ENCODE measurements around the gene MRM1. TPM values are rescaled to one million over a fixed set of nuclear protein-coding genes. Genes with fewer than 3 reads are reported as not detected.

Gene MRM1
- total RNA-seq, 1 donor from 2014 or later, result 2.7 TPM

- no peaks in the 10 kb centered on the region for H3K27me3 ChIP-seq
- peak overlapping the region; percentile 68 to 97 for H3K4me3 ChIP-seq
- no peak for DNase-seq (ENCODE audit: extremely low spot score in 2 of 2)
- intact Hi-C loops (cut with DNase I), result loop anchor here (10.0 kb wide), 1 partner anchor 48 kb away; the partner anchor contains the start of gene GGNBP2
- H3K4me1 ChIP-seq, result peaks cover 11% of the 10 kb centered on the region
- H3K9me3 ChIP-seq, result no peaks in the 10 kb centered on the region
- peaks cover 0 to 11% of the 10 kb centered on the region in 2 donors for H3K36me3 ChIP-seq
- no peak for TF ChIP-seq POLR2AphosphoS5 (IDR thresholded peaks at IDR 0.05; ENCODE audit: insufficient read depth in 1 of 2, low read depth in 1 of 2)
- no peak for TF ChIP-seq CTCF (IDR thresholded peaks at IDR 0.05)
- TF ChIP-seq POLR2A (IDR thresholded peaks at IDR 0.05), result no peak
- peak overlapping the region; percentile 53 for H3K27ac ChIP-seq
These were observed 9.1 kb upstream of the MRM1 start for GRCh38 chr17:36592316-36592715.

- peak overlapping the region; percentile 68 to 97 for H3K4me3 ChIP-seq
- TF ChIP-seq CTCF (IDR thresholded peaks at IDR 0.05) (no peak), POLR2AphosphoS5 (IDR thresholded peaks at IDR 0.05; ENCODE audit: insufficient read depth in 1 of 2, low read depth in 1 of 2) (no peak), POLR2A (IDR thresholded peaks at IDR 0.05) (no peak)
- DNase-seq (ENCODE audit: extremely low spot score in 2 of 2), result no peak
- H3K27me3 ChIP-seq, result no peaks in the 10 kb centered on the region
- H3K9me3 ChIP-seq, result no peaks in the 10 kb centered on the region
- intact Hi-C loops (cut with DNase I), result loop anchor here (10.0 kb wide), 1 partner anchor 48 kb away; the partner anchor contains the start of gene GGNBP2
- H3K27ac ChIP-seq, result peak overlapping the region; percentile 53
- peaks cover 11% of the 10 kb centered on the region for H3K4me1 ChIP-seq
- H3K36me3 ChIP-seq, result peaks cover 0 to 6% of the 10 kb centered on the region in 2 donors
These were observed 8.6 kb upstream of the MRM1 start for GRCh38 chr17:36592716-36593321.

- no peaks in the 10 kb centered on the region for H3K36me3 ChIP-seq
- DNase-seq (ENCODE audit: extremely low spot score in 2 of 2), result no peak
- no peaks in the 10 kb centered on the region for H3K9me3 ChIP-seq
- no peaks in the 10 kb centered on the region for H3K27me3 ChIP-seq
- no peak overlapping the region for H3K4me3 ChIP-seq
- H3K4me1 ChIP-seq, result peaks cover 11% of the 10 kb centered on the region
- intact Hi-C loops (cut with DNase I), result loop anchor here (10.0 kb wide), 1 partner anchor 49 kb away; the partner anchor contains the start of gene GGNBP2
- TF ChIP-seq CTCF (IDR thresholded peaks at IDR 0.05), result no peak
- no peak for TF ChIP-seq POLR2AphosphoS5 (IDR thresholded peaks at IDR 0.05; ENCODE audit: insufficient read depth in 1 of 2, low read depth in 1 of 2)
- TF ChIP-seq POLR2A (IDR thresholded peaks at IDR 0.05), result no peak
- no peak overlapping the region for H3K27ac ChIP-seq
These were observed 7.6 kb upstream of the MRM1 start for GRCh38 chr17:36593656-36594316.

- intact Hi-C loops (cut with DNase I), result loop anchor here (10.0 kb wide), 1 partner anchor 50 kb away; the partner anchor contains the start of gene GGNBP2
- Histone ChIP-seq H3K4me3 (no peak overlapping the region), H3K27ac (no peak overlapping the region), H3K9me3 (no peaks in the 10 kb centered on the region), H3K27me3 (no peaks in the 10 kb centered on the region), H3K36me3 (no peaks in the 10 kb centered on the region), H3K4me1 (peaks cover 11% of the 10 kb centered on the region)
- DNase-seq (ENCODE audit: extremely low spot score in 2 of 2), result no peak
- TF ChIP-seq CTCF (IDR thresholded peaks at IDR 0.05), result no peak
- TF ChIP-seq POLR2AphosphoS5 (IDR thresholded peaks at IDR 0.05; ENCODE audit: insufficient read depth in 1 of 2, low read depth in 1 of 2), result no peak
- TF ChIP-seq POLR2A (IDR thresholded peaks at IDR 0.05), result no peak
These were observed 6.6 kb upstream of the MRM1 start for GRCh38 chr17:36594626-36595401.

Measured in vagina (tissue), 2 donors.